SK-N-SH (cell line): ENCODE measurements around the gene TNRC6C. TPM values are rescaled to one million over a fixed set of nuclear protein-coding genes. Genes with fewer than 3 reads are reported as not detected.

ENCODE experiments used
- CTCF ChIA-PET: fragments of 300-600, 350-600 bp; formaldehyde crosslinking; extraction: SDS; loops from one replicate; lab custom pipeline; 2021; lab: Yijun Ruan, JAX
- POLR2A ChIA-PET: fragments of 350-600 bp; sonication (Branson Sonifier 250); formaldehyde crosslinking; extraction: SDS; loops from one replicate; lab custom pipeline; 2020; ENCODE audit warnings: antibody characterized with exemption, inconsistent platforms; lab: Yijun Ruan, JAX
- DNase-seq: peaks from one replicate; pipeline ENCODE4 v3.0.0; 2012
- H2AFZ ChIP-seq: fragments of 200-600 bp; sonication (generic); 2 replicates; pipeline ENCODE4 v1.8.1; 2016; ENCODE audit warnings: antibody characterized with exemption, mild to moderate bottlenecking, low read depth
- H3F3A ChIP-seq: fragments of 200-600 bp; sonication (generic); replicated peaks from 2 replicates; pipeline ENCODE3; 2016; ENCODE audit warnings: antibody characterized with exemption, mild to moderate bottlenecking; ENCODE audit not compliant: insufficient read depth
- H3K27ac ChIP-seq, 2 experiments: fragments of 200-500 bp in 1 of 2; fragments of 200-600 bp in 1 of 2; sonication (Bioruptor generic) in 1 of 2; sonication (generic), shearing (Covaris generic) in 1 of 2; 2 replicates each; pipeline versions ENCODE4 v1.5.1 to v1.6.1; 2014 to 2016; ENCODE audit warnings: low read depth in 2 of 2, inconsistent platforms in 1 of 2, low read length in 1 of 2, mild to moderate bottlenecking in 1 of 2, mixed read lengths in 1 of 2
- H3K27me3 ChIP-seq: fragments of 200-600 bp; sonication (generic), shearing (Covaris generic); 2 replicates; pipeline ENCODE4 v1.6.1; 2016; ENCODE audit warnings: mixed run types; ENCODE audit not compliant: insufficient read depth
- H3K36me3 ChIP-seq, 2 experiments: fragments of 200-500 bp in 1 of 2; fragments of 200-600 bp in 1 of 2; sonication (Bioruptor generic) in 1 of 2; sonication (generic) in 1 of 2; replicated peaks in 1 of 2; 2 replicates each; pipeline versions ENCODE3 to v1.5.1; 2014 to 2016; ENCODE audit warnings: low read length in 1 of 2, mild to moderate bottlenecking in 1 of 2; ENCODE audit not compliant: insufficient read depth in 2 of 2, control insufficient read depth in 1 of 2
- H3K4me1 ChIP-seq, 2 experiments: fragments of 200-500 bp in 1 of 2; fragments of 200-600 bp in 1 of 2; sonication (Bioruptor generic) in 1 of 2; sonication (generic), shearing (Covaris generic) in 1 of 2; 2 replicates each; pipeline versions ENCODE4 v1.5.1 to v1.6.1; 2014 to 2016; ENCODE audit warnings: low read depth in 1 of 2, low read length in 1 of 2, mixed run types in 1 of 2; ENCODE audit not compliant: insufficient read depth in 2 of 2, control insufficient read depth in 1 of 2
- H3K4me2 ChIP-seq: fragments of 200-600 bp; sonication (generic), shearing (Covaris generic); 2 replicates; pipeline ENCODE4 v1.6.1; 2017; ENCODE audit warnings: mixed run types
- H3K4me3 ChIP-seq, 2 experiments: fragments of 200-500 bp in 1 of 2; fragments of 200-600 bp in 1 of 2; sonication (Bioruptor generic) in 1 of 2; sonication (generic), shearing (Covaris generic) in 1 of 2; 2 replicates each; pipeline versions ENCODE4 v1.5.1 to v1.8.1; 2014 to 2016; ENCODE audit warnings: low read depth in 2 of 2, inconsistent platforms in 1 of 2, low read length in 1 of 2, mild to moderate bottlenecking in 1 of 2, mixed read lengths in 1 of 2, moderate library complexity in 1 of 2
- H3K79me2 ChIP-seq: fragments of 200-600 bp; sonication (generic); 2 replicates; pipeline ENCODE4 v1.8.1; 2017; ENCODE audit warnings: mild to moderate bottlenecking; ENCODE audit not compliant: insufficient read depth
- H3K9ac ChIP-seq: fragments of 200-600 bp; sonication (generic); 2 replicates; pipeline ENCODE4 v1.6.1; 2017; ENCODE audit warnings: mixed run types
- H3K9me2 ChIP-seq: fragments of 200-600 bp; sonication (generic); 2 replicates; pipeline ENCODE4 v1.6.1; 2017; ENCODE audit warnings: mixed run types
- H3K9me3 ChIP-seq: fragments of 200-600 bp; sonication (generic); 2 replicates; pipeline ENCODE4 v1.6.1; 2017; ENCODE audit warnings: mixed run types, mild to moderate bottlenecking, moderate library complexity
- H4K20me1 ChIP-seq: fragments of 200-600 bp; sonication (generic); 2 replicates; pipeline ENCODE4 v1.6.1; 2017; ENCODE audit warnings: mild to moderate bottlenecking, mixed run types; ENCODE audit not compliant: insufficient read depth
- CHD2 ChIP-seq: fragments of 150-350 bp; IDR thresholded peaks from 2 replicates; pipeline ENCODE4 v1.6.1; 2018; ENCODE audit warnings: low read length; ENCODE audit not compliant: partially characterized antibody
- ELF1 ChIP-seq: IDR thresholded peaks from 2 replicates; pipeline ENCODE4 v1.4.0; 2012
- EP300 ChIP-seq, 2 experiments: IDR thresholded peaks; 2 replicates each; pipeline versions ENCODE4 v1.4.0 to v1.6.1; 2012; ENCODE audit warnings: borderline replicate concordance in 1 of 2, low read depth in 1 of 2, low read length in 1 of 2
- EZH2phosphoT487 ChIP-seq: fragments of 200-600 bp; sonication (generic); IDR thresholded peaks from 2 replicates; pipeline ENCODE4 v1.6.1; 2017; ENCODE audit warnings: low read depth, mixed run types, mild to moderate bottlenecking, antibody characterized with exemption, moderate library complexity, borderline replicate concordance
- FOSL2 ChIP-seq: IDR thresholded peaks from 2 replicates; pipeline ENCODE4 v1.4.0; 2012; ENCODE audit warnings: low read depth, mild to moderate bottlenecking, moderate library complexity, borderline replicate concordance
- GABPA ChIP-seq: IDR thresholded peaks from 2 replicates; pipeline ENCODE4 v1.4.0; 2012; ENCODE audit warnings: low read depth, mild to moderate bottlenecking
- GATA2 ChIP-seq: sonication (generic); formaldehyde crosslinking; IDR thresholded peaks from 2 replicates; pipeline ENCODE4 v1.5.0; 2020; ENCODE audit warnings: mild to moderate bottlenecking, missing genetic modification reagents
- MAX ChIP-seq: IDR thresholded peaks from 2 replicates; pipeline ENCODE4 v1.4.0; 2012; ENCODE audit warnings: low read depth
- MEF2A ChIP-seq: IDR thresholded peaks from 2 replicates; pipeline ENCODE4 v1.4.0; 2012; ENCODE audit warnings: low read depth, borderline replicate concordance
- MXI1 ChIP-seq: IDR thresholded peaks from 2 replicates; pipeline ENCODE4 v1.6.1; 2012; ENCODE audit warnings: mild to moderate bottlenecking, low read depth, low read length, improper control_type of control experiment
- NRF1 ChIP-seq: IDR thresholded peaks from 2 replicates; pipeline ENCODE4 v1.6.1; 2012; ENCODE audit warnings: low read depth, mild to moderate bottlenecking, low read length
- POLR2AphosphoS5 ChIP-seq: IDR thresholded peaks from 2 replicates; pipeline ENCODE4 v1.6.1; 2012; ENCODE audit warnings: low read depth, low read length
- RAD21 ChIP-seq: IDR thresholded peaks from 2 replicates; pipeline ENCODE4 v1.6.1; 2012; ENCODE audit warnings: mild to moderate bottlenecking, low read length
- RXRA ChIP-seq: IDR thresholded peaks from 2 replicates; pipeline ENCODE4 v1.4.0; 2012; ENCODE audit warnings: low read depth, mild to moderate bottlenecking, borderline replicate concordance
- SIN3A ChIP-seq: IDR thresholded peaks from 2 replicates; pipeline ENCODE4 v1.6.1; 2012; ENCODE audit warnings: low read depth, mild to moderate bottlenecking, low read length, moderate library complexity, borderline replicate concordance
- SMC3 ChIP-seq: IDR thresholded peaks from 2 replicates; pipeline ENCODE4 v1.6.1; 2012; ENCODE audit warnings: low read depth, low read length, improper control_type of control experiment
- TAF1 ChIP-seq: IDR thresholded peaks from 2 replicates; pipeline ENCODE4 v1.6.1; 2012; ENCODE audit warnings: low read depth, mild to moderate bottlenecking, low read length, moderate library complexity, borderline replicate concordance
- TCF12 ChIP-seq: IDR thresholded peaks from 2 replicates; pipeline ENCODE4 v1.4.0; 2012
- TEAD4 ChIP-seq: IDR thresholded peaks from 2 replicates; pipeline ENCODE4 v1.4.0; 2012; ENCODE audit warnings: mild to moderate bottlenecking, borderline replicate concordance; ENCODE audit not compliant: insufficient read depth
- USF1 ChIP-seq: IDR thresholded peaks from 2 replicates; pipeline ENCODE4 v1.4.0; 2012; ENCODE audit warnings: low read depth, borderline replicate concordance
- USF2 ChIP-seq: fragments of 150-350 bp; IDR thresholded peaks from 2 replicates; pipeline ENCODE4 v1.6.1; 2017; ENCODE audit warnings: antibody characterized with exemption, low read length, low read depth, borderline replicate concordance
- WGBS: methylation state at CpG from one replicate; pipeline ENCODE4 v1.1.6; 2017; ENCODE audit warnings: low lambda C conversion rate; 5-methylcytosine and 5-hydroxymethylcytosine counted together
- polyA plus RNA-seq, 3 experiments: library from polyadenylated mRNA; depleted of rRNA; stranded (reverse); fragments of >200 nt; gene quantifications; 2 replicates each; pipeline ENCODE4 v1.2.3, GENCODE V29; 2012

The TNRC6C gene
- polyA plus RNA-seq, 1 of the 3 experiments (the other 2 are of a cell fraction), result 2.2 TPM

GRCh38 chr17:77958716-77959125, 218 bp downstream of the TNRC6C start:
- peaks cover 8% of the 10 kb centered on the region for H3F3A ChIP-seq
- peak overlapping the region; percentile 68 to 79 for H3K4me3 ChIP-seq
- H3K4me1 ChIP-seq, result peaks cover 0 to 40% of the 10 kb centered on the region in 2 experiments; a peak in 3 of 4 replicates
- peaks cover 40% of the 10 kb centered on the region for H3K79me2 ChIP-seq
- H2AFZ ChIP-seq, result no peak overlapping the region
- DNase-seq, result no peak
- no peaks in the 10 kb centered on the region for H3K36me3 ChIP-seq
- TF ChIP-seq MAX (no peak), NRF1 (no peak), CHD2 (no peak), TAF1 (no peak), RAD21 (no peak), MEF2A (no peak), RXRA (no peak), USF1 (no peak), TCF12 (no peak), POLR2AphosphoS5 (no peak), FOSL2 (no peak), EP300 (IDR thresholded peaks at IDR 0.05; ENCODE audit: borderline replicate concordance in 1 of 2, low read depth in 1 of 2, low read length in 1 of 2) (no peak), SIN3A (no peak), GATA2 (CRISPR knock-in tag) (no peak)
- no peak overlapping the region for H3K4me2 ChIP-seq
- WGBS, result 3% methylated on average over 30 of the region's 79 CpGs
- peaks cover 39% of the 10 kb centered on the region for H4K20me1 ChIP-seq
- H3K27ac ChIP-seq, result peak overlapping the region in 1 of 2 experiments; percentile 81; a peak in 2 of 4 replicates
- peaks cover 36% of the 10 kb centered on the region; the same call in 1 of the 2 replicates for H3K27me3 ChIP-seq
- H3K9me3 ChIP-seq, result no peaks in the 10 kb centered on the region
- ChIA-PET POLR2A (interaction anchor here (0.6 to 2.6 kb wide), 70 partner anchors 9 to 1319 kb away, joined by 3 to 131 read pairs (median 5); no protein-coding TSS in a partner anchor), CTCF (interaction anchor here (0.6 to 5.2 kb wide), 32 partner anchors 10 to 416 kb away, joined by 3 to 31 read pairs (median 4); no protein-coding TSS in a partner anchor)
- H3K9me2 ChIP-seq, result no peaks in the 10 kb centered on the region
- no peak overlapping the region for H3K9ac ChIP-seq

- CTCF ChIA-PET, result interaction anchor here (0.6 to 5.2 kb wide), 25 partner anchors 10 to 417 kb away, joined by 3 to 31 read pairs (median 3); no protein-coding TSS in a partner anchor
- H3F3A ChIP-seq, result peaks cover 8% of the 10 kb centered on the region
- DNase-seq, result peak; percentile 73
- H3K9ac ChIP-seq, result peak overlapping the region; percentile 55; the same call in 1 of the 2 replicates
- H3K27ac ChIP-seq, result peak overlapping the region in 1 of 2 experiments; percentile 81; a peak in 2 of 4 replicates
- H4K20me1 ChIP-seq, result peaks cover 45% of the 10 kb centered on the region
- peaks cover 46% of the 10 kb centered on the region for H3K79me2 ChIP-seq
- no peaks in the 10 kb centered on the region for H3K36me3 ChIP-seq
- peak overlapping the region; percentile 68 to 86 for H3K4me3 ChIP-seq
- H3K27me3 ChIP-seq, result peaks cover 30% of the 10 kb centered on the region; the same call in 1 of the 2 replicates
- under 1% methylated on average over 40 of the region's 92 CpGs for WGBS
- POLR2A ChIA-PET, result interaction anchor here (0.9 to 2.6 kb wide), 19 partner anchors 9 to 417 kb away, joined by 3 to 131 read pairs (median 14); no protein-coding TSS in a partner anchor
- no peaks in the 10 kb centered on the region for H3K9me2 ChIP-seq
- peaks cover 0 to 44% of the 10 kb centered on the region in 2 experiments; a peak in 3 of 4 replicates for H3K4me1 ChIP-seq
- no peaks in the 10 kb centered on the region for H3K9me3 ChIP-seq
- peak overlapping the region; percentile 90 for H3K4me2 ChIP-seq
- peak overlapping the region; percentile 56; the same call in 1 of the 2 replicates for H2AFZ ChIP-seq
- no peak for TF ChIP-seq GABPA
- TF ChIP-seq CHD2, result peak; percentile 2
- TF ChIP-seq MXI1, result no peak; the same call in 1 of the 2 replicates
- 0 out of 2 replicates have a peak, but pooled peaks have one; percentile 20 for TF ChIP-seq TAF1
- no peak for TF ChIP-seq SMC3
- TF ChIP-seq POLR2AphosphoS5, result no peak
- no peak for TF ChIP-seq MAX
- TF ChIP-seq USF2, result no peak
- TF ChIP-seq EZH2phosphoT487, result no peak
- no peak for TF ChIP-seq ELF1
- TF ChIP-seq GATA2 (CRISPR knock-in tag), result peak; percentile 88
- no peak for TF ChIP-seq TCF12
- no peak for TF ChIP-seq SIN3A
- no peak for TF ChIP-seq TEAD4
- TF ChIP-seq USF1, result no peak
- TF ChIP-seq NRF1, result no peak
Observed at GRCh38 chr17:77959126-77959925, 823 bp downstream of the TNRC6C start.
